Parathyroid adenoma (tissue), 2 donors: ENCODE data around the gene KCNH1.

Experiments used
- H2AFZ ChIP-seq: fragments of 300-600 bp; sonication (generic); one replicate; pipeline ENCODE4 v1.7.0; 2017; ENCODE audit warnings: antibody characterized with exemption, mild to moderate bottlenecking
- H3K27ac ChIP-seq: fragments of 300-600 bp; sonication (generic); one replicate; pipeline ENCODE4 v1.7.0; 2017
- H3K27me3 ChIP-seq: fragments of 300-600 bp; sonication (generic); one replicate; pipeline ENCODE4 v1.7.0; 2017; ENCODE audit warnings: low read length; ENCODE audit not compliant: control insufficient read depth, insufficient read depth
- H3K36me3 ChIP-seq: fragments of 300-600 bp; sonication (generic); one replicate; pipeline ENCODE4 v1.7.0; 2017; ENCODE audit warnings: low read length; ENCODE audit not compliant: control insufficient read depth, insufficient read depth
- H3K4me1 ChIP-seq: fragments of 300-600 bp; sonication (generic); one replicate; pipeline ENCODE4 v1.7.0; 2017; ENCODE audit warnings: control low read depth
- H3K4me2 ChIP-seq: fragments of 300-600 bp; sonication (generic); one replicate; pipeline ENCODE4 v1.7.0; 2017; ENCODE audit warnings: low read length
- H3K4me3 ChIP-seq: fragments of 300-600 bp; sonication (generic); one replicate; pipeline ENCODE4 v1.7.0; 2017; ENCODE audit warnings: low read depth, low read length
- H3K79me2 ChIP-seq: fragments of 300-600 bp; sonication (generic); one replicate; pipeline ENCODE4 v1.7.0; 2017; ENCODE audit warnings: control low read depth
- H3K9ac ChIP-seq: fragments of 300-600 bp; sonication (generic); one replicate; pipeline ENCODE4 v1.7.0; 2017; ENCODE audit warnings: mild to moderate bottlenecking
- H3K9me3 ChIP-seq: fragments of 300-600 bp; sonication (generic); one replicate; pipeline ENCODE4 v1.7.0; 2017; ENCODE audit warnings: low read length; ENCODE audit not compliant: control insufficient read depth
- TF ChIP-seq, protein P1 (sequence below): fragments of 300-600 bp; sonication (generic); IDR thresholded peaks from one replicate; pipeline ENCODE4 v1.7.0; 2017; ENCODE audit warnings: antibody characterized with exemption, mild to moderate bottlenecking
- donor health status: primary hyperparathyroidism.

The KCNH1 gene

DNA sequence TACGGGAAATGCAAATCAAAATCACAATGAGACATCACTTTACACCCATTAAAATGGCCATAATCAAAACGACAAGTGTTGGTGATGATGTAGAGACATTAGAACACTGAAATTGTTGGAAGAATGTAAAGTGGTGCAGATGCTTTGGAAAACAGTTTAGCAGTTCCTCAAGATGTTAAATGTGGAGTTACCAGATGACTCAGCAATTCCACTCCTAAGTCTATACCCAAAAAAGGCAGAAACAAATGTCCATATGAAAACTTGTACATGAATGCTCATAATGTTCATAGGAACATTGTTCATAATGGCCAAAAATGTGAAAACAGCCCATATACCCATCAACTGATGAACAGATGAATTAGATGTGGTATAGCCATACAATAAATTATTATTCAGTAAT lies 267.4 kb downstream of the KCNH1 start:
- Histone ChIP-seq H3K27me3 (no peaks in the 10 kb centered on the region), H3K4me3 (no peak overlapping the region), H3K4me2 (no peak overlapping the region), H3K9me3 (no peaks in the 10 kb centered on the region), H2AFZ (no peak overlapping the region), H3K36me3 (no peaks in the 10 kb centered on the region), H3K9ac (no peak overlapping the region), H3K4me1 (no peaks in the 10 kb centered on the region), H3K27ac (no peak overlapping the region), H3K79me2 (no peaks in the 10 kb centered on the region)
- TF ChIP-seq, protein P1, sequence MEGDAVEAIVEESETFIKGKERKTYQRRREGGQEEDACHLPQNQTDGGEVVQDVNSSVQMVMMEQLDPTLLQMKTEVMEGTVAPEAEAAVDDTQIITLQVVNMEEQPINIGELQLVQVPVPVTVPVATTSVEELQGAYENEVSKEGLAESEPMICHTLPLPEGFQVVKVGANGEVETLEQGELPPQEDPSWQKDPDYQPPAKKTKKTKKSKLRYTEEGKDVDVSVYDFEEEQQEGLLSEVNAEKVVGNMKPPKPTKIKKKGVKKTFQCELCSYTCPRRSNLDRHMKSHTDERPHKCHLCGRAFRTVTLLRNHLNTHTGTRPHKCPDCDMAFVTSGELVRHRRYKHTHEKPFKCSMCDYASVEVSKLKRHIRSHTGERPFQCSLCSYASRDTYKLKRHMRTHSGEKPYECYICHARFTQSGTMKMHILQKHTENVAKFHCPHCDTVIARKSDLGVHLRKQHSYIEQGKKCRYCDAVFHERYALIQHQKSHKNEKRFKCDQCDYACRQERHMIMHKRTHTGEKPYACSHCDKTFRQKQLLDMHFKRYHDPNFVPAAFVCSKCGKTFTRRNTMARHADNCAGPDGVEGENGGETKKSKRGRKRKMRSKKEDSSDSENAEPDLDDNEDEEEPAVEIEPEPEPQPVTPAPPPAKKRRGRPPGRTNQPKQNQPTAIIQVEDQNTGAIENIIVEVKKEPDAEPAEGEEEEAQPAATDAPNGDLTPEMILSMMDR, result no peak

DNA sequence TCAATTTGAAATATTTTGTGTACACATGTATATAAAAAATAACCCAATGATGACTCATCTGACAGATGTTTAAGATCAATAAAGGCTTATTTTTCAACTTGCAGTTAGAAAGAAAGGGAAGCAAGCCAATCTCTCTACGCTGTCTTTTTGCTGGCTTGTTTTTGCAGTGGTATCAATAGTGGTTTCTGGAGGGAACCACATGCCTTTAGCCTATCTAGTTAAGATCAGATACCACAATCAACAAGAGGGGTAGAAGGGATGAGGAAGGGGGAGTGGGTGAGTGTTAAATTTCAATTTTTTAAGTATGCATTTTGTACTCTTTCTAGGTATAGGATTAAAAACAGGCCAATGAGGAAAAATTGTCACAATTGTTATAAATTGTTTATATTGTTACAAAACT lies 276.2 kb downstream of the KCNH1 start:
- TF ChIP-seq, protein P1, result no peak
- Histone ChIP-seq H2AFZ (no peak overlapping the region), H3K79me2 (no peaks in the 10 kb centered on the region), H3K36me3 (no peaks in the 10 kb centered on the region), H3K9ac (no peak overlapping the region), H3K9me3 (no peaks in the 10 kb centered on the region), H3K27me3 (no peaks in the 10 kb centered on the region), H3K27ac (no peak overlapping the region), H3K4me2 (no peak overlapping the region), H3K4me1 (no peaks in the 10 kb centered on the region), H3K4me3 (no peak overlapping the region)

- H3K27me3 ChIP-seq, result no peaks in the 10 kb centered on the region
- H2AFZ ChIP-seq, result no peak overlapping the region
- no peaks in the 10 kb centered on the region for H3K4me1 ChIP-seq
- H3K9ac ChIP-seq, result no peak overlapping the region
- no peak overlapping the region for H3K4me3 ChIP-seq
- H3K9me3 ChIP-seq, result no peaks in the 10 kb centered on the region
- H3K27ac ChIP-seq, result no peak overlapping the region
- TF ChIP-seq, protein P1, result no peak
- no peaks in the 10 kb centered on the region for H3K79me2 ChIP-seq
- H3K36me3 ChIP-seq, result no peaks in the 10 kb centered on the region
- no peak overlapping the region for H3K4me2 ChIP-seq
Observed at GRCh38 chr1:210857146-210857663, 276.7 kb downstream of the KCNH1 start.

- Histone ChIP-seq H2AFZ (no peak overlapping the region), H3K27ac (no peak overlapping the region)
- TF ChIP-seq, protein P1, result no peak
Observed at GRCh38 chr1:210855440-210855839, 278.5 kb downstream of the KCNH1 start.

DNA sequence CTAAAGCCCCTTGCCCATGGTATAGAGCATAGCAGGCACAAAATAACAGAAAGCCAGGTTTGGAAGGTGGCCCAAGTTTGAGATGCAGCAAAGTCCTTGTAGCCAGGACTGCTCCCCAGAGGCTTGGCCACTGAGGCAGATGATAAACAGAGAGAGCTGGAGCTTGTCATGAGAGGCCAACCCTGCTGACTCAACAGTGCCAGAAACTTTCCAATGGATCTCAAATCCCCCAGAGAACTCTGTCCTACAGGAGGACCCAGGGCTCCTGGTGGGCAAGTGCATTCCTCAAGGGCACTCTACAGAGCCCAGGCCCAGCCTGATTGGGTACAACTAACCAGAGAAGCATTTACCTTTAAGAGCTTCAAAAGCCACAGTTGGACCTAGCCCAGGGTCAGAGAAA lies 280.7 kb downstream of the KCNH1 start:
- Histone ChIP-seq H3K4me2 (no peak overlapping the region), H3K27me3 (no peaks in the 10 kb centered on the region), H3K9ac (no peak overlapping the region), H2AFZ (no peak overlapping the region), H3K79me2 (no peaks in the 10 kb centered on the region), H3K4me1 (no peaks in the 10 kb centered on the region), H3K27ac (no peak overlapping the region), H3K4me3 (no peak overlapping the region), H3K36me3 (no peaks in the 10 kb centered on the region), H3K9me3 (no peaks in the 10 kb centered on the region)
- TF ChIP-seq, protein P1, result no peak

More at GRCh38 chr1:210855440-210855839, 278.5 kb downstream of the KCNH1 start:
- H3K27me3 ChIP-seq, result no peaks in the 10 kb centered on the region
- no peaks in the 10 kb centered on the region for H3K4me1 ChIP-seq
- H3K36me3 ChIP-seq, result no peaks in the 10 kb centered on the region
- H3K4me3 ChIP-seq, result no peak overlapping the region
- H3K9me3 ChIP-seq, result no peaks in the 10 kb centered on the region
- no peaks in the 10 kb centered on the region for H3K79me2 ChIP-seq
- no peak overlapping the region for H3K4me2 ChIP-seq
- no peak overlapping the region for H3K9ac ChIP-seq
